T follicular helper cell (primary cell): Measurements from ENCODE around the gene CXCL3.
"Not testable (repeated sequence)": the region's sequence is repeated elsewhere in the genome, so short reads cannot be mapped to it uniquely, and the experiment has no call there.

ENCODE experiments used
- DNase-seq: peaks from one replicate; pipeline ENCODE4 v3.0.0-alpha.2; 2020; ENCODE audit warnings: low read depth
- total RNA-seq, 2 experiments: gene quantifications; one replicate each; lab custom pipeline; 2026; lab: John Stamatoyannopoulos, UW

Gene CXCL3
- total RNA-seq, result 0 reads per million in 2 experiments

DNA sequence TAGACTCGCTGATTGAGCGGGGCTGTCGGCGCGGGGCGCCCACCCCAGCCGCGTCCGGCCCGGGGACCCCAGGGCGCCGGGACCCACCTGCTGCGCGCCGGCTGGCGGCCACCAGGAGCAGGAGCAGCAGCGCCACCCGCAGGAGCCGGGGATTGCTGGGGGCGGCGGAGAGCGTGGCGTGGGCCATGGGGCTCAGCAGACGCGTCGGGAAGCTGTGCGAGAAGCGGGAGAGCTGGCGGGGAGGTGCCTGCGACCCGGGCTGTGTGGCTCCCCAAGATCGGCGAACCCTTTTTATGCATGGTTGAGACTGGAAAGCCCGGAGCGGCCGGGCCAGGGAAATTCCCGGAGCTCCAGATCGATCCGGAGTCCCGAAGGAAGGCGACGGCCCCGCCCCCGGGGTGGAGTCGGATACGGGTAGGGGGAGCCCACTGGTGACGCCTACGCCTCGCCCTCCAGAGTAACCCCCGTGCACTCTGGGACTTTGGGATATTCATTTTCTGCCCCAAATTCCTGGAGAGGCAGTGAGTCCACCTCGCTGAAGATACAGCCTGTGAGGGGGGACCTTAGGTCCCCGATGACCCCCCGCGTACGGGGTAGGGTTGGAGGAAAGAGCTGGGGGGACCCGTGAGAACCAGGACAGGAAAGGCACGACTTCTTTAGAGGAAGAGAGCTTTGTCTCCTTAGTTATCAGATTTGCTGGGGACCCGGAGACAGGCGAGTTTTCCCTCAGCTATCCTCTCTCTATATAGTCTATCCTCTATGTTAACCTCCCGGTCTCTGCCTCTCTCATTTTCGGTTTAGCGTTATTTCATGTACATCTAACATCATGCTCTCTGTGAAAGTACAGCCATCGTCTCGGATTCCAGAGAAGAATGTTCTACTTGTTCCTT is at the start of gene CXCL3:
TSS of gene CXCL3 (minus strand) at position 265 of the 890 bp plus-strand sequence. CDS start at position 187, 78 bp downstream.
- no peak for DNase-seq

DNA sequence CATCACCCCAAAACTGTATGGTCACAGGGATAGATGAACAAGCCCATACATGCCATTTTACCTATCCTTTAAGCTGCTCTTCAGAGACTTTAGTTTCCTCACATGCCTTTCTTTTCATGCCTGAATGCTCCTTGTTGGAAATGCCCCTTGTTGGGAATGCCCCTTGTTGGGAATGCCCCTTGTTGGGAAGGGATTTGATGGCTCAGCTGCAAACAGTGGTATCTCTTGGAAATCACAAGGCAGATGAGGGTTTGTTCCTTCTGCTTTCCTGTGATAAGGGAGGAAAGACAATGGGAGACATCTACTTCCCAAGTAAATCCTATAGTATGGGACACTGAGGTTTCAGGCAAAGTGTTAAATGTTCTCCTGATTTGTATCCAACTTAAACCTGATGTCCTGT is 49.0 kb upstream of the CXCL3 start:
- DNase-seq, result no peak

DNA sequence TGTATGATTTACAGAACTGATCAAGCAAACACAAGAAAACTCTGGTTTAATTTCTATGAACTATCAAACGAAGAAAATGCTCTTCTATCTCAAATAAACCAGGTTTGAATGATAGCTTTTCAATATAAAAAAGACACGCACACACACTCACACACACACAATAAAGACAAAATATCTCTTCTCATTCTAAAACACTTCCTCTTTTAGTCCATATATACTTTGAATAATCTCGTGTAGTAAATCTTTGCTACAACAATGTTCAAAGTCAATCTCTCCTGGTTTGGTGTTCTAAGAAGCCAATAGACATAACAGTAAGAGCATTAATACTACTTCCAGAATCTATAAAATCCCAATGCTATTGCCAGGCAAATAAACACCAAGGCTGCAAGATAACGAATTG is 47.2 kb upstream of the CXCL3 start:
- no peak for DNase-seq

DNA sequence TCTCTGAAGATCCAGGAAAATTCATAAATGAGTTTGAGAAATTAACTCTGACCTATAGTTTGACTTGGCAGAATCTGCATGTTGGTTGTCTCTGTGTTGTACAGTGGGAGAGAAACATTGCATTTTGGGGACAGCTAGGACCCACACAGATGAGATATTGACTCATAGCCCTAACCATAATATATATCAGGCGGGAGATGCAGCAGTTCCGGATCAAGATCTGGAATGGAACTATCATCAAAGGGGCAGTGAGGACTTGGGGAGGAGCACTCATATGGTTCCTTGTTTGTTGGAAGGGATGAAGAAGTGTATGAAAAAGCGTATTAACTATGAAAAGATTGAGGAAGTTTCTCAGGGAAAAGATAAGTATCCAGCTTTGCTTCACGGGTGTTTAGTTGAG is 46.5 kb upstream of the CXCL3 start:
- no peak for DNase-seq

DNA sequence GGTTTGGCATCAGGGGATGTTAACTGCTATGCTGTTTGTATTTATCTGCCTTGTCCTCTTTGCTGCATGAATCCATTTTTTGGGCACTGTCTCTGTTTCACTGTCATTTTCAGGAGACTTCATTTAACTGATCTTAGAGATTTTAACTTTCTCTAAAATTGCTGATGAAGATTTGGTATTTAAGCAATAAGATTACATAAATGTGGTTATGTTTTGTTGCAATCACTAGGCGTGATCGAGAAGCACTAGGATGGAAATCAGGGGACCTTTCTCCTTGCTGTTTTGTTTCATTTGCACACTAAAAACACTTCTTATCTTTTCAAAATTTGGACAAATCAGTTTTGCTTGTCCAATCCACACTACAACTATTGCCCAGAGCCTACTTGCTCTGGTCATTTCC is 45.1 kb upstream of the CXCL3 start:
- no peak for DNase-seq

DNA sequence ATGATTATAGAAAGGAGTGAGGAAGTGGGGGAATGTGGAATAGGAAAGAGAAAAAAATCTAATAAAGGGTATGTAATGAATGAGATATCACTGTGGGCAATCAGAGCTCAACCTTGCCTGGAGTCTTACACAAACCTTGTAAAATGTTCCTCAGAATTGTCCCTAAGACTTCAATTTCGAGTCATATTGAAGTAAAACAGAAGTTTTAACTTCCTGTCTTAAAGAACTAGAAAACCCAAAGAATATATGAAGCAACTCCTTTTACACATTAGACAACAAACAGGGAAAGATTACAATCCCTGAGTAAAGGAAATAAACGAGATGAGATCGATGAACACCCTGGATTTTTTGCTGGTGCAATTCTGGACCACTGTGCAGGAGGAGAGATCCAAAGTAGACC is 42.5 kb upstream of the CXCL3 start:
- DNase-seq, result no peak

DNA sequence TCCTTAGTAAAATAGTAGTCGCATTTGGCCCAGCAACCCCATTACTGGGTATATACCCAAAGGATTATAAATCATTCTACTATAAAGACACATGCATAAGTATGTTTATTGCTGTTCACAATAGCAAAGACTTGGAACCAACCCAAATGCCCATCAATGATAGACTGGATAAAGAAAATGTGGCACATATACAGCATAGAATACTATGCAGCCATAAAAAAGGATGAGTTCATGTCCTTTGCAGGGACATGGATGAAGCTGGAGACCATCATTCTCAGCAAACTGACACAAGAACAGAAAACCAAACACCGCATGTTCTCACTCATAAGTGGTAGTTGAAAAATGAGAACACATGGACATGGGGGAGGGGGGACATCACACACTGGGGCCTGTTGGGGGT is 41.9 kb upstream of the CXCL3 start:
- DNase-seq, result not testable (repeated sequence)

DNA sequence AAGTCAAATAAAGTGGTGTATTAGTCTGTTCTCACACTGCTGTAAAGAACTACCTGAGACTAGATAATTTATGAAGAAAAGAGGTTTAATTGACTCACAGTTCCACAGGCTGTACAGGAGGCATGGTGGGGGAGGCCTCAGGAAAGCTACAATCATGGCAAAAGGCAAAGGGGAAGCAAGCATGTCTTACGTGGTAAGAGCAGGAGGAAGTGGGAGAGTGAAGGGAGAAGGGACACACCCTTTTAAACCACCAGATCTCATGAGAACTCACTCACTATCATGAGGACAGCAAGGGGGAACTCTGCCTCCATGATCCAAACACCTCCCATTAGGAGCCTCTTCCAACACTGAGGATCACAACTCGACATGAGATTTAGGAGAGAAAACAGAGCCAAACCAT is 40.5 kb upstream of the CXCL3 start:
- not testable (repeated sequence) for DNase-seq

DNA sequence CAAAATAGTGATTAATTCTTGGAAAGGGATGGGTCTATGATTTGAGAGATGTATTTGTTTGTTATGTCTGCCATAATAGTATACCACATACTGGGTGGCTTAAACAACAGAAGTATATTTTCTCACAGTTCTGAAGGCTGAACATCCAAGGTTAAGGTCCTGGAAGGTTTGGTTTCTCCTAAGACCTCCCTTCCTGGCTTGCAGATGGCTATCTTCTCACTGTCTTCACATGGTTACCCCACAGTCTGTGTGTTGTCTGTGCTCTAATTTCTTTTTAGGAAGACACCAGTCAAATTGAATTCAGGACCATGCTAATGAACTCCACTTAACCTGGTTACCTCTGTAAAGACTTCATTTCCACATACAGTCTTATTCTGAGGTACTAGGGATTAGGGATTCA is 34.9 kb upstream of the CXCL3 start:
- DNase-seq, result no peak

DNA sequence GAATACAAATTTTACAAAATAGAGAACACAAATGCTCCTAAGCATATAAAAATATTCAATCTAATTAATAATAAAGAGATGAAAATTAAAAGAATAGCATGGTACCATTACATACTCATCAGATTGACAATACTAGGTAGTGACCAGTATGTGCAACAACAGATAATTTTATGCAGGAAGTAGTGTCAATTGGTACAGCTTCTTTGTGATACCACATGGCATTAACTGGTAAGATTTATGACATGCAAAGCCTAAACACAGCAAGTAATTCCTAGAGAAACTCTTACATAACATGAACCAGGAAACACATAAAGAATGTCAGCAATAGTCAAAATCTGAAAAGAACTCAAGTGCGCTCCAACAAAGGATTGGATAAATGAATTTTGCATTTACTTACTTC is 34.2 kb upstream of the CXCL3 start:
- DNase-seq, result no peak

DNA sequence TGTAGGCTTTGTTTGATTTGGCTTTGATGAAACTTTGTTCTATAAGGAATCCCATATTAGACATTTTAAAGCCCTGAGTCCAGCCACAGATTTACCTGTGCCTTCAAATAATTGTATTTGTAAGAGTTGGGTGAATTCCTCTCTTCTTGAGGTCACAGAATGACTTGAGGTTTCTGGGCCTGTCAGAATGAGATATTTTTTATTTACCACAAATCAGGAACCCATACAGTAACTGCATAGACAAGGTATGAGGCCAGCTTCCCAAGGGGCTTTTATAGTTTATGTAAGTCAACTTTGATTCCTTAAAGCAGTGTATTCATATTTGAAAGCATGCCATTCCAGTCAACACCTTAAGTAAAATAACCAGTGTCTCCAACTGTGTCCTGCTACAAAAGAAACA is 29.1 kb upstream of the CXCL3 start:
- no peak for DNase-seq

DNA sequence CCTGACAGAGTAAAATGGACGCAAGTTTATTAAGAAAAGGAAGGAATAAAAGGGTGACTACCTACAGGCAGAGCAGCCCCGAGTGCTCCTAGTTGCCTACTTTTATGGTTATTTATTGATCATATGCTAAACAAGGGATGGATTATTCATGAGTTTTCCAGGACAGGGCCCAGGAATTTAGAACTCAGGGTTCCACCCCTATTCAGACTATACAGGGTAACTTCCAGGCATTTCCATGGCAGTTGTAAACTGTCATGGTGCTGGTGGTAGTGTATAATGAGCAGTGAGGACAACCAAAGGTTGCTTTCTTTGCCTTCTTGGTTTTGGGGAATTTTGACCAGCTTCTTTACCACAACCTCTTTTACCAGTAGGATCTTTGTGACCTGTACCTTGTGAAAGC is 27.7 kb upstream of the CXCL3 start:
- no peak for DNase-seq

DNA sequence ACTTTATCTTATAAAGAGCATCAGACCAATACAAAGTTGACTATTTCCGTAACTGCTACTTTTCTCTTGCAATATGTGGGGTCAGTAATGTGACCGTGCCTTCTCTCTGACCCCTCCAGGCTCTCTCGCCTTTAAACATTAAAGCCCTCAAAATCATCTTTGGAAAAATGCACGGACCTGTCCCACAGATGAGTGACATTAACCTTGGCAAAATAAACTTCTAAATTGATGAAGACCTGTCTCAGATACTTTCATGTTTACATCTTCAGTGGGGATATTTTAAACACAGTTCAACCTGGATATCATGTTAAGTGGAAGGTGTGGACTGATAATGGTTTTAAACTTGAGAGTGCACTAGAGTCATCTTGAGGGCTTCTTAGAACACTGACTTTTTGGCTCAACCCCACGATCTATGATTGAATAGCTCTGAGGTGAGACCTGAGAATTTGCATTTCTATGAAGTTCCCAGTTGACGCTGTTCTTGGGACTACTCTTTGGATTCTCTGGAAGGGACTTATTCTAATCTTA is 26.7 kb upstream of the CXCL3 start:
- DNase-seq, result no peak

DNA sequence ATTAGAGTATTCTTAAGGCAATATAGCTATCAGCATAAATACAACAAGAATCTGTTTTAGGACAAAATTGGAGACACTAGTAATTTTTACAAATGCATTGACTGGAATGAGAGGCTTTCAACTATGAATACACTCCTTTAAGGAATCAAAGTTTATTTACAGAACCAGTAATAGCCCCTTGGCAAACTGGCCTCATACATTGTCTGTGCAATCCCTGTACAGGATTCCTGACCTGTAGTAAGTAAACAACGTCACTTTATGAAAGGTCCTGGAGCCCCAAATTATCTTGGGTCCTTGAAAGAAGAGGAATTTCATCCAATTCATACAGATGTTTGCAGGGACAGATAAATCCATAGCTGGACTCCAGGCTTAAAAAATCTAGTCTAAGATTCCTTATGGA is 25.4 kb upstream of the CXCL3 start:
- DNase-seq, result no peak

DNA sequence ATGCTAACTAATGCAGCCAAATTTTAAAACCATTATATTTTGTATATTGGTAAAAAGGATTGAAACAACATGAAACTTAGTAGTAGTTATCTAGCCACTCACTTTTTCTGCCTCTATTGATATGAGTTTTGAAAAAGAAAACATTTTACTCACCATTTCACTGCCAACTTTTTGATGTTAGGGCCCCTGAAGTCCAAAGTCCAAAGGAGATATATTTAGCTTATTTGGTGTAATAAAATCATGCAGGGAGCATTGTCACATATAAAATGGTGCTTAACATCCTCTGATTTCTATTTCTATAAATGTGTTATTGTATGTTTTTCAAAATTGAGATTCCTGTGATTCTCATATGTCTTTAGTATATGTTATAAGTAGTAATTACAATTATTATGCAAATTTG is 24.5 kb upstream of the CXCL3 start:
- DNase-seq, result no peak

DNA sequence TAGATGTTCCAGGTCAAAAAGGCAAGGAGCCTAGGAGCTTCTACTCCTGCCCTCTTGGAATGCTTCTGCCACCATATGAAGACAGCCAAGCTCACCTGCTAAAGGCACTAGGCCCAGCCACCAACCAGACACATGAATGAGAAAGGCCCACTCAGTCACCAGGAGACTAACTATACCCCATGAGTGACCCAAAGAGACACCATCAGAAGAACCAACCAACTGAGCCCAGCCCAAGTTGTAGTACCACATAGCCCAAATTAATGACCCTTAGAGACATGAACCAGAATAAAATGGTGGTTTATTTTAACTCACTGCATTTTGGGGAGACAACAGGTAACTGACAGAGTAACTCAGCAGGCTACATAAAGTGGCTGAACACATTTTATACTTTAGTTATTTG is 22.9 kb upstream of the CXCL3 start:
- no peak for DNase-seq

DNA sequence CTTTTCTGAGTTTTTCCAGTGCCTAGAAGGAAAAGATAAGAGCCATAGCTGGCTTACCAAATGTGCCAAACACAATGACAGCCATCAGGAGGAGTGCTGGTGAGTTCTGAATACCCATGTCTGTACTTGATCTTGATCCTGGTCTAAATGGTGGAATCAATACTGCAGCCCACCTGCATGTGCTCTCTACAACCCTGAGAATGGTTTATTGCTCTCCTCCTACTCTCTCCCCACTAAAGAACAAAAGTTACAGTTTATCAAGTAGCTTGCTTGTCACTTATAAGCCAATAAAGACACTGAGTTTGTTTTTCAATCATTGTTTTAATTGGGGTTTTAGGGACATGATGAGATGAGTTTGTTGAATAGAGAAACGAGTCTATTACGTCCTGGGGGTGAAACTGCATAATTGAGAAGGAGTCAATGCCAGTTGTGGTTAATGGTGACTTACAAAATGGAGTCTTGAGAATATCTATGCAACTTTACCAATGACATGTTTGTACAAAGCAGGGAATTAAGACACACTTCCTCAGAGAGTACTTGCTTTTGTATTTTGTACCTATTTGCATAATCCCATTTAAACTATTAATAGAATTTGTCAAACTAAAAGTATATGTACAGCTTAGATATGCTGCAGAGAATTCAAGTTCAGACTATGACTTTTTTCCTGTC is 20.8 kb upstream of the CXCL3 start:
- no peak for DNase-seq

DNA sequence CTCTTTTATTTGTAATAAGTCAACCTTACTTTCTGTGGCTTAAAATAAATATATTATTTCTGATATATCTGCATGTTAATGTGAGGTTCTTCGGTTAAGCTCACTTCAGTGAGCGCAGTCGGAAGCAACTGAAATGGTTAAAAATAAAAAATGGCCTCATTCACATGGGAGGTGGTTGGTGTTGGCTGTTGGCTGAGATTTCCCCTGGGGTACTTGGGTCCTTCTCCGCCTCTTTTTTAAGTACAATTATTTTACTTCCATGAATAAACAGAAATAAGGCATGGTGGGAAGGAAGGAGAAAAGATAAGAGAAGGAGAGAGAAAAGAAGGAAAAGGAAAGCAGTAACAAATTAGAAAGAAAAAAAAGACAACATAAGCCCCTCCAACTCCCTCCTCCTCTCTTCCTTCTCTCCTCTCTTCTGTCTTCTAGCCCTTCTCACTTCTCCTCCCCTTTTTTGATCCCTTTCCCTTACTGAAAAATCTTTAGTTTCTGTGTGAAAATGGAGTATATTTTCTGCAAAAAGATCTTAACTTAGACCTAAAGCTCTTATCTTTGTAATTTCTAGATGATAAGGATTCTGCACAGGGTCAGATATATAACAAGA is 19.7 kb upstream of the CXCL3 start:
- DNase-seq, result no peak

DNA sequence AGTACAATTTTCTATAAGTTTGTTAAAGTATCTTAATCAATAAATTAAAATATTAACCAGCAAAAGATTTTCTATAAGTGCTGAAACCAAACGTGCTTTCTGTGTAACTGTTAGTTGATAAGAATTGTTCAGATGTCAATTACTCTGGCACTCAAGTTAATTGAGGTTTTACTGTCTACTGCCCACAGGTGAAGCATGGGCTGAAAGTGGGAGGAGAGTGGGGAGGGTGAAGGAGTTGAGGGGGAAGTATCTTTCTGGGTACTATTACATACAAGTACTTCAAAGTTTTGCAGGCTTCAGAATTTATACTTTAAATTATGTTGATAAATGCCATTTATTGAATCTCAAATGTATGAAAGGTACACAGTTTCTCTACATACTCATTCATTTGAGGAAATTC is 19.1 kb upstream of the CXCL3 start:
- no peak for DNase-seq

DNA sequence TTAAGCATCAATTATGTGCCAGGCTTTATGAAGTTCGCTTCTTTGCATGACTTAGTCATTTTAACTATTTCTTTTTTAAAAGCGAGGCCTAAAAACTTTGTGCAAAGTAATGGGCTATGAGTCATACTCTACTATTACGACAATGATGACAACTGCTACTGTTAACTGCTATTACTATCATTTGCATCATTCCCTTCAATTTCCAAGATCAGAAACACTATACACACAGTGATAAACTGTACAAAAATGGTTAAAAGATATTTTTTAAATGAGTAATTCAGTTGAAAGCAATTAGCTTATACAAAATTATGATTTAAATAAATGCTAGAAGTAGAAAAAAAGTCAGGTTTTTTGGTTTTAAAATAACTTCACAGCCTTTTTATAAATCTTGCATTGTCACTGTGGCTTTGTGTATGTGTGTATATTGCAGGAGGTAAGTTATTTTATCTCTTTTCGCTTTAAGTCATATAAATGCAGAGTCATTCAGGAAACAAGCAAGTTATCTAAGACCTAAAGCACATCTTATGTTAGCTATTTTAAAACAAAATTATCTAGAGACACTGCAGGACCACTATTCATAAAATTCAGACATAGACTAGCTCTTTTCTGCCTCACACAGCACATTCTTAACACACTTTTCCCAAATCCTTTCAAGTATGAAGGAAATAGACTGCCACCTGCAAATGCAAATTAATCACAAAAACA is 18.5 kb upstream of the CXCL3 start:
- no peak for DNase-seq

DNA sequence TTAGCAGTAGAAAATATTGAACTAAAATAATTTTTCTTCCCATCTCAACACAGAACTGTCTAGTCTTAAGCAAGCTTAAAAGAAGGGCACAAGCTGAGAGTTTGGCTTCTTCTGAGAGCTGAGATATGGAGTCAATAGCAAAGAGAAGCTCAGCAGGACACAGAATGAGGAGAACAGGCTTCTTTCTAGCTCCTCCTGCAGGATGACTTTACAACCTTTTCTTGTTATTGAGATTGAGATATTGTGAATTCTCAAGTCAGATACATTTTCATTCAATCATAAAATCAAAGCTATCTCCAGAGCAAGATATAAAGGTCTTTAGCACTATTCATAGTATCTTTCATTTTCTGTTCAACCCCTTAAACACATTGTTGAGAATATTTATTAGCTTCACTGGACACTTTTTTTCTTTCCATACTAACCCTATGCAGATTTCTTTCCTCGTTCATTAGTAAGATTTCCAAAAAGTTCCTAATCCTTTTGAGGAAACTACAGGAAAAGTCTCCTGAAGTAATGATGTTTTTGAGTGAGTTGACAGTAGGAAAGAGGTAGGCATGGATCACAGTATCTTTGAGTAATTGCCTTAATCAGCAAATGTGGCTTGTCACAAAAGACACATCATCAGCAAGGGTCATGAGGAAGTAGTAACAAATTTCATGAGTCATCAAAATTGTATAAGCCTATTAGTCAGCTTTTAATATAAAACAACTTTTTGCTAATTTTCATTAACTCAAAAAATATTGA is 17.8 kb upstream of the CXCL3 start:
- no peak for DNase-seq
